ENCODE measurements around the gene LRP1. TPM values are rescaled to one million over a fixed set of nuclear protein-coding genes. Genes with fewer than 3 reads are reported as not detected.
A peak's percentile ranks its signal among the peaks of the same experiment; 100 is the strongest.

Gene LRP1
- total RNA-seq, 2 experiments from 2014 or later = 6.6 to 8.5 TPM

GRCh38 chr12:57241402-57242310 is 113.4 kb downstream of the LRP1 start:
- CTCF ChIA-PET = interaction anchor here (0.6 to 10.7 kb wide), 4 partner anchors 25 to 490 kb away, joined by 3 to 225 read pairs (median 7); partner anchors contain the start of genes NXPH4 and STAT6
- H3K27me3 ChIP-seq (ENCODE audit: control insufficient read depth in 1 of 2, insufficient read depth in 2 of 2, low read length in 2 of 2) = peaks cover 59 to 60% of the 10 kb centered on the region in 2 experiments
- Mint-ChIP-seq H3K27me3 (peaks cover 75% of the 10 kb centered on the region), H3K4me1 (ENCODE audit: low read depth) (peaks cover 73% of the 10 kb centered on the region), H3K4me3 (peak overlapping the region; percentile 68), H3K36me3 (ENCODE audit: low read depth) (no peaks in the 10 kb centered on the region), H3K9me3 (no peaks in the 10 kb centered on the region), H3K27ac (no peak overlapping the region)
- no peak for TF ChIP-seq CTCF (IDR thresholded peaks at IDR 0.05)
- H3K4me3 ChIP-seq (ENCODE audit: low read length) = no peak overlapping the region
- POLR2A ChIA-PET = interaction anchor here (0.6 to 4.3 kb wide), 6 partner anchors 8 to 130 kb away, joined by 3 to 19 read pairs (median 6); partner anchors contain the start of genes SHMT2 and STAT6
- H3K27ac ChIP-seq (ENCODE audit: low read depth in 1 of 2, low read length in 2 of 2) = no peak overlapping the region
- intact Hi-C loops (cut with DNase I, micrococcal nuclease) = loop anchor here in 1 of 2 experiments (5.0 kb wide), 1 partner anchor 114 kb away; the partner anchor contains the start of gene LRP1
- peak in 1 of 14 experiments; percentile 40 for DNase-seq
- ATAC-seq (ENCODE audit: poor library complexity) = no peak
- peaks cover 0 to 19% of the 10 kb centered on the region in 2 experiments for H3K9me3 ChIP-seq (ENCODE audit: control insufficient read depth in 1 of 2, insufficient read depth in 1 of 2, low read length in 2 of 2)
- H3K36me3 ChIP-seq (ENCODE audit: insufficient read depth, low read length) = no peaks in the 10 kb centered on the region
- peaks cover 78% of the 10 kb centered on the region for H3K4me1 ChIP-seq (ENCODE audit: insufficient read depth, low read length)

- peak overlapping the region; percentile 46 for H3K4me3 ChIP-seq (ENCODE audit: low read length)
- no peaks in the 10 kb centered on the region for H3K36me3 ChIP-seq (ENCODE audit: insufficient read depth, low read length)
- H3K4me1 Mint-ChIP-seq (ENCODE audit: low read depth) = peaks cover 66% of the 10 kb centered on the region
- no peak overlapping the region for H3K27ac ChIP-seq (ENCODE audit: low read depth in 1 of 2, low read length in 2 of 2)
- peaks cover 0 to 19% of the 10 kb centered on the region in 2 experiments for H3K9me3 ChIP-seq (ENCODE audit: control insufficient read depth in 1 of 2, insufficient read depth in 1 of 2, low read length in 2 of 2)
- ChIA-PET POLR2A (interaction anchor here (0.6 to 4.3 kb wide), 11 partner anchors 9 to 196 kb away, joined by 3 to 19 read pairs (median 5); partner anchors contain the start of genes NEMP1 and SHMT2), CTCF (interaction anchor here (0.6 to 10.7 kb wide), 8 partner anchors 12 to 491 kb away, joined by 3 to 225 read pairs (median 7); partner anchors contain the start of genes NXPH4, SHMT2 and STAT6)
- H3K36me3 Mint-ChIP-seq (ENCODE audit: low read depth) = no peaks in the 10 kb centered on the region
- DNase-seq = no peak
- H3K27ac Mint-ChIP-seq = no peak overlapping the region
- ATAC-seq (ENCODE audit: poor library complexity) = no peak
- intact Hi-C loops (cut with DNase I, micrococcal nuclease) = loop anchor here in 1 of 2 experiments (5.0 kb wide), 1 partner anchor 115 kb away; the partner anchor contains the start of gene LRP1
- no peaks in the 10 kb centered on the region for H3K9me3 Mint-ChIP-seq
- peaks cover 68% of the 10 kb centered on the region for H3K27me3 Mint-ChIP-seq
- peaks cover 52 to 53% of the 10 kb centered on the region in 2 experiments for H3K27me3 ChIP-seq (ENCODE audit: control insufficient read depth in 1 of 2, insufficient read depth in 2 of 2, low read length in 2 of 2)
- H3K4me3 Mint-ChIP-seq = peak overlapping the region; percentile 68
- TF ChIP-seq CTCF (IDR thresholded peaks at IDR 0.05) = no peak
- peaks cover 71% of the 10 kb centered on the region for H3K4me1 ChIP-seq (ENCODE audit: insufficient read depth, low read length)
These were observed 114.0 kb downstream of the LRP1 start for GRCh38 chr12:57242329-57242690.

- intact Hi-C loops (cut with DNase I, micrococcal nuclease) = loop anchor here (1.0 to 5.0 kb wide), 3 partner anchors 29 to 116 kb away; partner anchors contain the start of gene LRP1 (in 1 of the 2)
- ChIA-PET CTCF (interaction anchor here (0.6 to 10.7 kb wide), 11 partner anchors 13 to 1174 kb away, joined by 3 to 225 read pairs (median 6); partner anchors contain the start of genes NXPH4, SHMT2 and STAT6), POLR2A (interaction anchor here (0.6 to 4.3 kb wide), 12 partner anchors 10 to 517 kb away, joined by 3 to 19 read pairs (median 4); partner anchors contain the start of genes NACA, NEMP1 and SHMT2)
- ATAC-seq (ENCODE audit: poor library complexity) (no peak), DNase-seq (peak; percentile 41 to 81 (median 58))
- Mint-ChIP-seq H3K27ac (no peak overlapping the region), H3K36me3 (ENCODE audit: low read depth) (no peaks in the 10 kb centered on the region), H3K4me3 (peak overlapping the region; percentile 82), H3K27me3 (peaks cover 63% of the 10 kb centered on the region), H3K4me1 (ENCODE audit: low read depth) (peaks cover 61% of the 10 kb centered on the region), H3K9me3 (no peaks in the 10 kb centered on the region)
- Histone ChIP-seq H3K36me3 (ENCODE audit: insufficient read depth, low read length) (no peaks in the 10 kb centered on the region), H3K9me3 (ENCODE audit: control insufficient read depth in 1 of 2, insufficient read depth in 1 of 2, low read length in 2 of 2) (peaks cover 0 to 18% of the 10 kb centered on the region in 2 experiments), H3K27me3 (ENCODE audit: control insufficient read depth in 1 of 2, insufficient read depth in 2 of 2, low read length in 2 of 2) (peaks cover 47 to 48% of the 10 kb centered on the region in 2 experiments), H3K4me1 (ENCODE audit: insufficient read depth, low read length) (peaks cover 66% of the 10 kb centered on the region), H3K4me3 (ENCODE audit: low read length) (peak overlapping the region; percentile 46), H3K27ac (ENCODE audit: low read depth in 1 of 2, low read length in 2 of 2) (no peak overlapping the region)
- TF ChIP-seq CTCF (IDR thresholded peaks at IDR 0.05) = peak; percentile 63
These were observed 114.6 kb downstream of the LRP1 start for GRCh38 chr12:57242691-57243454.

Data from CD4-positive, alpha-beta T cell (primary cell).